ENCODE measurements around the gene LAMB3.

DNA sequence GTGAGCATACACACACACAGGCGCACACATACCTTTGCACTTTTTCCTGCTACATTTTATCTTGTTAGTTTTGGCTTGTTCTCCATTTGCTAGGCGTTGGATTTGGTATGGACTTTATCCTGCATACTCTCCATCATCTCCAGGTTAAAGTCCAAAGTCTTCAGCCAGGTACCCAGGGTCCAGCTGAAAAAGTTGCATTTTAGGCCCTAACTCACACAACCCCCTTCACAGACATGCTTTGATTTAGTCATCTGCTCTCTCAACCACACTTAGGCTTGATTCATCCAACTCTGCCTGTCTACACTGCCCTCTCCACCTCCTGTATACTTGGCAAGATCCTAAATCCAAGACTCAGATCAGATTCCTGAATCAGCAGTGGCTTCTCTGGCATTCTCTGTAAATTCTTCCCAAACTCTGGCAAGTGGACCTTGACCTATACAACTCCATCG, 10.7 kb upstream of the LAMB3 start:
- TF ChIP-seq, protein P1, sequence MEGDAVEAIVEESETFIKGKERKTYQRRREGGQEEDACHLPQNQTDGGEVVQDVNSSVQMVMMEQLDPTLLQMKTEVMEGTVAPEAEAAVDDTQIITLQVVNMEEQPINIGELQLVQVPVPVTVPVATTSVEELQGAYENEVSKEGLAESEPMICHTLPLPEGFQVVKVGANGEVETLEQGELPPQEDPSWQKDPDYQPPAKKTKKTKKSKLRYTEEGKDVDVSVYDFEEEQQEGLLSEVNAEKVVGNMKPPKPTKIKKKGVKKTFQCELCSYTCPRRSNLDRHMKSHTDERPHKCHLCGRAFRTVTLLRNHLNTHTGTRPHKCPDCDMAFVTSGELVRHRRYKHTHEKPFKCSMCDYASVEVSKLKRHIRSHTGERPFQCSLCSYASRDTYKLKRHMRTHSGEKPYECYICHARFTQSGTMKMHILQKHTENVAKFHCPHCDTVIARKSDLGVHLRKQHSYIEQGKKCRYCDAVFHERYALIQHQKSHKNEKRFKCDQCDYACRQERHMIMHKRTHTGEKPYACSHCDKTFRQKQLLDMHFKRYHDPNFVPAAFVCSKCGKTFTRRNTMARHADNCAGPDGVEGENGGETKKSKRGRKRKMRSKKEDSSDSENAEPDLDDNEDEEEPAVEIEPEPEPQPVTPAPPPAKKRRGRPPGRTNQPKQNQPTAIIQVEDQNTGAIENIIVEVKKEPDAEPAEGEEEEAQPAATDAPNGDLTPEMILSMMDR (conservative IDR thresholded peaks at IDR 0.05) = no peak
- no peak for TF ChIP-seq ZFX (IDR thresholded peaks at IDR 0.05)
